Measurements from ENCODE around the gene PRR30.
"Not testable (repeated sequence)": the region's sequence is repeated elsewhere in the genome, so short reads cannot be mapped to it uniquely, and the experiment has no call there.

Gene PRR30

DNA sequence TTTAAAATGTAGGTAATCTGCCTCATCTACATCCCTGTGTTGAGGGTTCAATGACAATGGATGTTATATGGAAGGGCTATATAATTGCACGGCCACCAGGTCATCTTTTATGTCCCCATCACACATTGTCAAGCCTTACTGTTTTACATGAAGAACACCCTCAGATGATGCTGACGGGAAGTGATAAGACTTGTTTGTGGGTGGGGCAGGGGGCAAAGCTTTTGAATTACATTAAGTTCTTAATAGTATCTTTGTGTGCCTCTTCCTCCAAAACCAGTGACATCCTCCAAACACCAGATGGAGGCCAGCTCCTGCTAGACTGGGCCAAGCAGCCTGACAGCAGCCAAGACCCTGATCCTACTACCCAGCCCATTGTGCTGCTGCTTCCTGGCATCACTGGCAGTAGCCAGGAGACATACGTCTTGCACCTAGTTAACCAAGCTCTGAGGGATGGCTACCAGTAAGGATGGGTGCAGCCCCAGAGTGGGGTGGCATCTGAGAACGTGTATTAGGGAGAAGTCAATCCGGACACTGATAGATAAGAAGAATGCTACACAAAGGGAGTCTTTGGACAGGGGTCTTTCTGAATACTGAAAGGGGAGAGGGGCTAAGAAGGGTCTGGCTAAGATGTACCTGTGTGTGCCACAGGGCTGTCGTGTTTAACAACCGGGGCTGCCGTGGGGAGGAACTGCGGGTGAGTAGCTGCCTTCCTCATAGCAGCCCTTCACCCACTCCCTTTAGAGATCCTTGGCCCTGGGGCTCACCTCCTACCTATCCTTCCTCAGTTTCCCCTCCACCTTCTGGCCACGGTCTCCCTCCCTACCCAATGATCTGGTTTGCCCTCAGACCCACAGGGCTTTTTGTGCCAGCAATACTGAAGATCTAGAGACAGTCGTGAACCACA, 10.3 kb downstream of the PRR30 start:
- no peak for DNase-seq (ENCODE audit: low spot score)

DNA sequence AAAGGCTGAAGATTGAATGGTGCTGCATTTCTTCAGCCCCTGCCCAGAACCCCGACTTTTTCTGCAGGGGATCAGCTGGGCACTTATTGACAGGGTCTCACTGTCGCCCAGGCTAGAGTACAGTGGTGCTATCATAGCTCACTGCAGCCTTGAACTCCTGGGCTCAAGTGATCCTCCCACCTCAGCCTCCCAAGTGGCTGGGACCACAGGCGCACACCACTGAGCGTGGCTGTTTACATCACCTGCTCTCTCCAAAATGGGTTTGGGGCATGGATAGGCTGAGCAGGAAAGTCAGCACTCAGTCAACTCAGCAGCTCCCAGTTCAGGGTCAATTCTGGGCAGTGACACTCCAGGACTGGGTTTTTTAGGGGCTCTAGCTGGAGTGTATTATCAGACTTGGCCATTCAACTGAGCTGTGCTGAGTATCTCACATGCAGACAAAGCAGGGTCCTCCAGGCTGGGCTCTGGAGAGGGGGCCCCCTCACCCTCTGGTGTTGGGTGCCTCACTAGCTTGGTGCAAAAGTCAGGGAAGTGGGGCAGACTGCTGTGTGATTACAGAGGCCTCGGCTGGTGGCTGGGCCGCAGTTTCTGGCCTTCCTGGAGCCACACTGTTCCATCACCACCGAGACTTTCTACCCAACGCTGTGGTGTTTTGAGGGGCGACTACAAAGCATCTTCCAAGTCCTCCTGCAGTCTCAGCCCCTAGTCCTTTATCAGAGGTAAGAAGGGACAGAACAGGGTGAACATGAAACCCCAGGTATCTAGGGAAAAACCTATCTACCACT, 11.1 kb downstream of the PRR30 start:
- no peak for DNase-seq (ENCODE audit: low spot score)

DNA sequence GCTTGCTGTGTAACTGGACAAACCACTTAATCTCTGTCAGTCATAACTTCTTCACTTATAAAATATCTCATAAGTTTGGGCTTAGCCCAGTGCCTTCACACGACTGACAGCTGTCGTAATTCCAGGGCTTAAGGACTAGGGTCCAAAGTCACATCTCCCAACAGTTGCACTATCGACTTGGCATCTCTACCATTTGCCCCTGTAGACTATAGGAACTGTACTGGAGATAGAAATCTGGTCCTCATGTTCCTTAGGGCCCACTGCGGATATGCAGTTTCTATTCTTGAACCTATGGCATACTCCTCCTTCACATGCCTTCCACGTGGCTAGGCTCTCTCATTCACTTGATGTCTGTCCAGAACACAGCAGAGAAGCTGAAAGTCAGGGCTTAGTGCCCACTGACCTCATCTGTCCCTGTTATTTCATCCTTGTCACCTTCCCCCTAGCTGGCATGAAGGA, 12.9 kb downstream of the PRR30 start:
- no peak for DNase-seq (ENCODE audit: low spot score)

DNA sequence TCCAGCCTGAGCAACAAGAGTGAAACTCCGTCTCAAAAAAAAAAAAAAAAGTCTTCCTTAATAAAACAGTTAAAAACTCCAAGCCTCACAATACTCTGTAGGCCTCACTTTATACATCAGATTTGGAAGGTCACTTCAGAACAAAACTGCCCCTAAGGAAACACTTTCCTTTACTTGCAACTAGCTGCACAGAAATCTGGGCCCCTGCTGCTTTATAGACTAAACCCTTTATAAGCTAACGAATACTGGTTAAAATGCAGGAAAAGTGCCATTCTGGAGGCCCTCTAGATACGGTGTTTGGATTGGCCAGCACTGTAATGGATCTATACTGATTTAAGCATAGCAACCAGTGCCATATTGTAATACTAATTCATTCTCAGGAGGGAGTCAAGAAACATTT, 14.1 kb downstream of the PRR30 start:
- DNase-seq (ENCODE audit: low spot score), result no peak

DNA sequence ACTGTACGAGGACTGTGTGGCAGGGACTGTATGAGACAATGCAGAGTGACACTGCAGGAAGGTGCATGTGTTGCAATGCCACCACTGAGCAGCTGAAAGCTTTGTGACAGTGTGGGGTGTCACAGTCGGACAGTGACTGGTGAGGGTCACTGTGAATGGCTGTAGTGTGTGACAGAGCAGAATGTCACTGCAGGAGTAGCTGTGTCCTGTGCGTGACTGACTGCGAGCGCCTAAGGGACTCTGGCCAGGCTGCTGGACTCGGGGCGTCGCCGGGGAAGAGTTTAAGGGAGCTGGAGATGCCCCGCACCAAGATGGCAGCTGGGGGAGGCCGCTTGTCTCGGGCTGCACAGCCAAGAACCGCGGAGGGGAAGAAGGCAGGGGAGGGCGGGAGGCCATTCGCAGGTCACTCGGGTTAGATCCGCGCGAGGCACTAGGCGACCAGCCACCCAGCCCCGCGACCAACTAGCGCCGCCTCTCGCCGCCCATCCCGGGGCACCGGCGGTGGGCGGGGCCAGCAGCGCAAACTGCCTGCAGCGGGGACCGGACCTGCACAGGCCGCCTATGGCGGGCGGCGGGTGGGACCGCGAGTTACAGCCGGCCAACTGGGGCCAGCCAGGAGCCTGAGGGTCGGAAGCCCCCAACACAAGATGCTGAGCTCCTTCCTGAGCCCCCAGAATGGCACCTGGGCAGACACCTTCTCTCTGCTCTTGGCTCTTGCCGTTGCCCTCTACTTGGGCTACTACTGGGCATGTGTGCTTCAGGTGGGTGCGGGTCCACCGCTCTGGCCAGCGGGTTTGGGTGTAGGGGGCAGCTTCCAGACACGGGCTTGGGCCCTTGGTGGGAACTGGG, 15.7 kb downstream of the PRR30 start, which contains the start of gene ABHD1:
Gene ABHD1, plus strand, starts transcription at position 514 of the 849 bp plus-strand sequence. Its CDS starts 134 bp downstream, at position 648.
- DNase-seq (ENCODE audit: low spot score), result no peak

DNA sequence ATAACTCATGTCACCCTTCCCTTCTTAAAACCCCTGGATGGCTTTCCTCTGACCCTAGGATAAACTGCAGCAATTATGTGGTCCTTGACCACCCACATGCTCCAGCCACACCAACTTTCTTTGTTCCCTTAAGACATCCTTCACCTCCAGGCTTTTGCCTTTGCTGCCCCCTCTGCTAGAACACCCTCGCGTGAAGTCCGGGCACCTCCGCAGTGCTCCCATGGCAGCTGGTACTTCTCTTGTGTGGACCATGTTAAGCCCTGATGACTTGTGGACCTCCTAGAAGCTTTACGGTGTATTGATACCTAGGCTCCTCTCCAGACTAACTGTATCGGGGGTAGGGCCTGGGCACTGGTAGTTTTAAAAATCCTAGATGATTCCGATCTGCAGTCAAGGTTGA, 16.4 kb downstream of the PRR30 start:
- no peak for DNase-seq (ENCODE audit: low spot score)

DNA sequence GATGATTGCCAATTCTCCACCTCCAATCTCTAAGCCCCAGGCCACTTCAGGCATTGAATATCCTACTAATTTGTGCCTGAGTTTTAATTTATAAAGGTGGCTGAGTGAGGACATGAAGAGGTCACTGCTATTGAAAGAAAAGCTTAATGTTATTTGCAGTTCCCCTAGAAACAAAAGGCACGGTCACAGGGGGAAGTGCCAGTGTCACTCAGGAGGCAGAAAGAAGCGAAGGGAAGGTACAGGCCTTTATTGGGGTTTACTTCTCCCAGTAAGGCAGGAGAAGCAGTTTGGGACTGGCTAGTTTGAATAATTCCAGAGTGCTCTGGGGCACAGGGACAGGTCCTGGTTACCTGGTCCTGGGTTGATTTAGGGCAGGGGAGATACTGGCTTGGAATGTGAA, 17.3 kb downstream of the PRR30 start:
- no peak for DNase-seq (ENCODE audit: low spot score)

DNA sequence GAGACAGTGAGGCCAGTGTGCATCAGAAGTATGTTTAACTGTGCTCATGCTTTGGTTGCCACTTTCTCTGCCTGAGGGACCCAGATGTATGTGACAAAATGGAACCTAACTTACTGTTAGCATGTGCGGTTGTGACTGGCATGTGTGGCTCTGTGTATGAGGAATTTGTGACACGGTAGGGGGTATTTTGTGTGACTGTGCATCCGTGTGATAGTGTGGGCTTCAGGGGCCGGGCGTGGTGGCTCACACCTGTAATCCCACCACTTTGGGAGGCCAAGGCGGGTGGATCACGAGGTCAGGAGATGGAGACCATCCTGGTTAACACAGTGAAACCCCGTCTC, 19.9 kb downstream of the PRR30 start:
- DNase-seq (ENCODE audit: low spot score), result not testable (repeated sequence)

DNA sequence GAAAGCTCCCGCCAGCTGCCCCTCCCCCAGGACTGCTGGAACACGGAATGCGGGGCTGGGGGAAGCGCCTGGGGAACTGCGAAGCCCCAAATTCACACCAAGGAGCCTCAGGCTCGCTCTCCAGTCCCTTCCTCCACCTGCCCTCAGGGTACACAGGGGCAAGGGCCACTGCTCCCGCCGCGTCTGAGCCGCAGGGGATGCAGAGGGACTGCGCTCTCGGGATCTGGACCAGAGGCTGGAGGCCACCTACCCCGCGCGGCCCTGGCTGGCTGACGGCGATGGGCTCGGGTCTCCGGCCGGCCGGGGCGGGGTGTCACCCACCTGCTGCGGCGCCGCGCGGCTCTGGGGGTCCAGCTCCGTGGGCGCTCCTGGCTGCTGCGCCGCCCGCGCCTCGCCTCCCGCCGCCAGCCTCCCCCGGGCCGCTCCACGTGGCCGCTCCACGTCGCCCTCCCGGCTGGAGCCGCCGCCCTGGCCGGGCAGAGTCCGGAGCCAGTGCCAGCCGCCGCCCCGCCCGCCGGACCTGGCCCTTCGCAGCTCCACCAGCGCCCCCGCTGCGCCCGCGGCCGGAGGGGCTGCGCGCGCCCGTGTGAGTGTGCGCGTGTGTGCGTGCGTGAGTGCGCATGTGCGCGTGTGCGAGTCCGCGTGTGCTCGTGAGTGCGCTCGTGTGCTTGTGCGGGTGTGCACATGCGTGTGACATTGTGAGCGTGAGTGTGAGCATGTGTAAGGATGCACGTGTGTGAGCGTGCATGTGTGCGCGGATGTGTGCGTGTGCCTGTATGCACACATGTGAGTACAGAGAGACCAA, 20.5 kb downstream of the PRR30 start, which contains the start of gene CGREF1:
Gene CGREF1, minus strand, starts transcription at position 604 of the 805 bp plus-strand sequence. CDS start 14,762 bp downstream, outside the sequence.
- no peak for DNase-seq (ENCODE audit: low spot score)

DNA sequence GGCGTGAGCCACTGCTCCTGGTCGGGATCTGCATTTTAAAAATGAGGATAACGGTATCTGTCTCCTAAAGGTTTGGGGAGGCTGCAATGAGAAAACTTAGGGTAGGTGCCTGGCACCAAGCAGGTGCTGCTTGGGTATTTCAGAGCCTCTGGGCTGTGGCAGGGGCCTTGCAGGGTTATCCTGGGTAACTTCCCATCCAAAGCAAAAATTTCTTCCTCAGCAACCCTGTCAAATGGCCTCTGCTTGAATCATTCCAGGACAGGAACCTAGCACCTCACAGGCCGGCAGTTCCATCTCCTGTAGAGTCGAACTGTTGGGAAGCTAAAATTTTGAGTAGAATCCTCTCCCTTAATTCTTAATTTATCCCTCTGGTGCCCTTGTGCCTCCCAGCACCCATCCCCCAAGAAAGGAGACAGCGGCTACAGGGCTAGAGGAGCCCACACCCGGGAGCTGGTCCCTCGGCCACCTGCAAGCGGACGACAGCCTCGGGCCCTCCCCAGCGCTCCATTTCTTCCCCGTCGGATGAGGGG, 21.1 kb downstream of the PRR30 start:
- no peak for DNase-seq (ENCODE audit: low spot score)

DNA sequence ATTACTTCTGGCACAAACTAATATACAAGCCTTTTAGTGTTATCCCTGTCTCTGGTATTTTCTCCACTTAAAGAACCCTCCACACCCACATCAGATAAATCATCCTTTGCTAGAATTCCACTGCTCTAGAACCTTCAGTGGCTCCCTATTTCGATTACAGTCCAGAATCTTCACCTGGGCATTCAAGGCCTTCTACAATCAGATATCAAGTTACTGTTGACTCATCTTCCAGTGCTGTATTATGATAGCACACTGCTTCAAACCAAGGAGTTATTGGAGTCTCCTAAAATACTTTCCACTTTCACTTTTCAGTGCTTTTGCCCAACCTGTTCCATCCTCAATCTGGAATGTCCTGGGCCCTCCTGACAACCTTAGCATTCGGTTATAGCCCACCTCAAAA, 23.7 kb downstream of the PRR30 start:
- DNase-seq (ENCODE audit: low spot score), result no peak

DNA sequence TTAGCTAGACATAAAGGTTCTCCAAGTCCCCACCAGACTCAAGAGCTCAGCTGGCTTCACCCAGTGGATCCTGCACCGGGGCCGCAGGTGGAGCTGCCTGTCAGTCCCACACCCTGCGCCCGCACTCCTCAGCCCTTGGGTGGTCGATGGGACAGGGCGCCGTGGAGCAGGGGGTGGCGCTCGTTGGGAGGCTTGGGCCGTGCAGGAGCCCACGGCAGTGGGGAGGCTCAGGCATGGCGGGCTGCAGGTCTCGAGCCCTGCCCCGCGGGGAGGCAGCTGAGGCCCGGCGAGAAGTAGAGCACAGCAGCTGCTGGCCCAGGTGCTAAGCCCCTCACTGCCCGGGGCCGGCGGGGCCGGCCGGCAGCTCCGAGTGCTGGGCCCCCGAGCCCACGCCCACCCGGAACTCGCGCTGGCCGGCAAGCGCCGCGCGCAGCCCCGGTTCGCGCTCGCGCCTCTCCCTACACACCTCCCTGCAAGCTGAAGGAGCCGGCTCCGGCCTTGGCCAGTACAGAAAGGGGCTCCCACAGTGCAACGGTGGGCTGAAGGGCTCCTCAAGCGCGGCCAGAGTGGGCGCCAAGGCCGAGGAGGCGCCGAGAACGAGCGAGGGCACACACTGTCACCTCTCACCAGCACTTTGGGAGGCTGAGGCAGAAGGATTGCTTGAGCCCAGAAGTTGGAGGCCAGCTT, 27.7 kb downstream of the PRR30 start:
- DNase-seq (ENCODE audit: low spot score), result not testable (repeated sequence)

DNA sequence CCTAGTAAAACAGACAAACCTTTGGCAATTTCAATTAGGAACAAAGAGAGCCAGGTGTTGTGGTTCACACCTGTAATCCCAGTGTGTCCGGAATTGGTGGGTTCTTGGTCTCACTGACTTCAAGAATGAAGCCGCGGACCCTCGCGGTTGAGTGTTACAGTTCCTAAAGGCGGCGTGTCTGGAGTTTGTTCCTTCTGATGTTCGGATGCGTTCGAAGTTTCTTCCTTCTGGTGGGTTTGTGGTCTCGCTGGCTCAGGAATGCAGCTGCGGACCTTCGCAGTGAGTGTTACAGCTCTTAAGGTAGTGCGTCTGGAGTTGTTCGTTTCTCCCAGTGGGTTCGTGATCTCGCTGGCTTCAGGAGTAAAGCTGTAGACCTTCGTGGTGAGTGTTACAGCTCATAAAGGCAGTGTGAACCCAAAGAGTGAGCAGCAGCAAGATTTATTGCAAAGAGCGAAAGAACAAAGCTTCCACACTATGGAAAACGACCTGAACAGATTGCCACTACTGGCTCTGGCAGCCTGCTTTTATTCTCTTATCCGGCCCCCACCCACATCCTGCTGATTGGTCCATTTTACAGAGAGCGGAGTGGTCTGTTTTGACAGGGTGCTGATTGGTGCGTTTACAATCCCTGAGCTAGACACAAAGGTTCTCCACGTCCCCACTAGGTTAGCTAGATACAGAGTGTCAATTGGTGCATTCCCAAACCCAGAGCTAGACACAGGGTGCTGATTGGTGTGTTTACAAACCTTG, 28.4 kb downstream of the PRR30 start:
- not testable (repeated sequence) for DNase-seq (ENCODE audit: low spot score)

DNA sequence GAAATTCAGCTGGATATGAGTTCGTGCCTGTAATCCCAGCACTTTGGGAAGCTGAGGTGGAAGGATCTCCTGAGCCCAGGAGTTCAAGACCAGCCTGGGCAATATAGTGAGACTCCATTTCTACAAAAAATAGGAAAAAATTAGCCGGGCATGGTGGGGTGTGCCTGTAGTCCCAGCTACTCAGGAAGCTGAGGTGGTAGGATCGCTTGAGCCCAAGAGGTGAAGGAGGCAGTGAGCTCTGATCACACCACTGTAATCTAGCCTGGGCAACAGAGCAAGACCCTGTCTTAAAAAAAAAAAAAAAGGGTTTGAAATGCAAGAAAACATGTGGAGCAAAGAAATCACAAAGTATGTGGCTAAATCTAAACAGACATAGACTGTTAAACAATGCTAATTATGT, 30.1 kb downstream of the PRR30 start:
- no peak for DNase-seq (ENCODE audit: low spot score)

DNA sequence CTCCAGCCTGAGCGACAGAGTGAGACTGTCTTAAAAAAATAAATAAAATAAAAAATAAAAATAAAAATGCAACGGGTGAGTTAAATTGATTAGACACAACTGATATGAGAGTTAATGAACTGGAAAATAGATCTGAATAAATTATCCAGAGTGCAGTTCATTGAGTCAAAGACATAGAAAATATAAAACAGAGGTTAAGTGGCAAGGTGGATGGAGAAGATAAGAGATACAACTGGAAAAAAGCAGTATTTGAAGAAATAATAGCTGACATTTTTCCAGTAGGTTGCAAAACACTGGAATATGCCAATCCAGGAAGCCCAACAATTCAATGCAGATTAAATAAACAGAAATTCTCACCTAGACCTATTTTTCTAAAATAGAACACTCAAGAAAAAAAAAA, 31.0 kb downstream of the PRR30 start:
- no peak for DNase-seq (ENCODE audit: low spot score)

DNA sequence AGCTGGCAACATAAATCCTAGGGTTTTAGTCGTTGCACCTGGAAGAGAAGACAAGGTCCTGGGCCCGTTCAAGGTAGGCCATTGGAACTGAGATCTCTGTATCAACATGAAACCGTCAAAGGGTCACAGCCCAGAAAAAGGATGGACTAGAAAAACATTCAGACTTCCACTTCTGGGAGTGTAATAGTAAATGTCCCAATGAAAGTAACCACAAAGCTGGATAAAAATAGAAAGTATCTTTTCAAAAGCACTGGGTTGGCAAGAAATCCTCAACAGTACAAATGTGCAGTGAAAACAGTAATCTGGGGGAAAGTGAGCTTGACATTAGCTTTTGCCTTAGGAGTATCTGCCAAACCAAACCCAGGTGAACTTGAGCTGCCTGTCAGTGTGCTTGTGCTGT, 33.2 kb downstream of the PRR30 start:
- no peak for DNase-seq (ENCODE audit: low spot score)

DNA sequence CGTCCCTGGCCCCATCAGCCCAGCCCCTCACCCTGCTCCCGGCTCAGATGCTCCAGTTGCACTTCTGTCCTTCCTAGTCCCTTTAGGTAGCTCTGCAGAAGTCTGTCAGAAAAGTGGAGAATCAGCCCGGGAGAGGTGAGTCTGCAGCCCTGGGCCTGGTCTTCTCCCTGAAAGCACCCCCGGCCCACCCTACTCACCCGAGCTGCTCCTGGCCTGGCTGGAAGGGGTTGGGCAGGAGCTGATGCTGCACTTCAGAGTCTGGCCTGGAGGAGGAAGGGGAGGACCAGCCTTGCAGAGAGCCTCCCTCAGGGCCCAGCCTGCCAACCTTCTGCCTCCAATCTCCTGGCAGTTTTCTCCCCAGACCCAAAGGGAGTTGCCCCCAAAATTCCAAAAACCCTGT, 36.9 kb downstream of the PRR30 start:
- no peak for DNase-seq (ENCODE audit: low spot score)

DNA sequence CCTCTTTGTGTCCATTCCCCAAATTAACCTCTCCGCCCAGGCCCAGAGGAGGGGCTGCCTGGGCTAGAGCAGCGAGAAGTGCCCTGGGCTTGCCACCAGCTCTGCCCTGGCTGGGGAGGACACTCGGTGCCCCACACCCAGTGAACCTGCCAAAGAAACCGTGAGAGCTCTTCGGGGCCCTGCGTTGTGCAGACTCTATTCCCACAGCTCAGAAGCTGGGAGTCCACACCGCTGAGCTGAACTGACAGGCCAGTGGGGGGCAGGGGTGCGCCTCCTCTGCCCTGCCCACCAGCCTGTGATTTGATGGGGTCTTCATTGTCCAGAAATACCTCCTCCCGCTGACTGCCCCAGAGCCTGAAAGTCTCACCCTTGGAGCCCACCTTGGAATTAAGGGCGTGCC, 39.2 kb downstream of the PRR30 start:
- no peak for DNase-seq (ENCODE audit: low spot score)

DNA sequence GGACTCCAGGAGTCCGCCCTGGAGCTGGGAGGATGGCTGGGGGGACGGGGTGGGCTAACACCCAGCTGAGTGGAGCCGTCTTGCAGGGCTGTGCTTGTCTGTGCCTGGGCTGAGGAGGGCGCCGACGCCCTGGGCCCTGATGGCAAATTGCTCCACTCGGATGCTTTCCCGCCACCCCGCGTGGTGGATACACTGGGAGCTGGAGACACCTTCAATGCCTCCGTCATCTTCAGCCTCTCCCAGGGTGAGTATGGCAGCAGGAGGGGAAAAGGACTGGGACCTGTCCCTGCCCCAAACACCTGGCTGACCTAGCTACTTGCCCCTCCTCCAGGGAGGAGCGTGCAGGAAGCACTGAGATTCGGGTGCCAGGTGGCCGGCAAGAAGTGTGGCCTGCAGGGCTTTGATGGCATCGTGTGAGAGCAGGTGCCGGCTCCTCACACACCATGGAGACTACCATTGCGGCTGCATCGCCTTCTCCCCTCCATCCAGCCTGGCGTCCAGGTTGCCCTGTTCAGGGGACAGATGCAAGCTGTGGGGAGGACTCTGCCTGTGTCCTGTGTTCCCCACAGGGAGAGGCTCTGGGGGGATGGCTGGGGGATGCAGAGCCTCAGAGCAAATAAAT, 39.8 kb downstream of the PRR30 start:
- DNase-seq (ENCODE audit: low spot score), result no peak

Measured in COLO829 (cell line).